H1 (cell line): ENCODE results near the gene KTN1. TPM values are rescaled to one million over a fixed set of nuclear protein-coding genes. Genes with fewer than 3 reads are reported as not detected.
A peak's percentile ranks its signal among the peaks of the same experiment; 100 is the strongest.

Experiments
- CTCF ChIA-PET: fragments of 300-600 bp; sonication (Branson Sonifier 250); formaldehyde crosslinking; loops from one replicate; lab custom pipeline; 2021; ENCODE audit not compliant: partially characterized antibody; lab: Charles Lee
- POLR2A ChIA-PET: fragments of 300-600 bp; sonication (Branson Sonifier 250); formaldehyde crosslinking; loops from one replicate; lab custom pipeline; 2021; ENCODE audit warnings: inconsistent platforms; ENCODE audit not compliant: partially characterized antibody; lab: Charles Lee
- DNase-seq, 2 experiments: peaks; one replicate each; pipeline versions ENCODE4 v3.0.0 to v3.0.0-alpha.2; 2010 to 2022; ENCODE audit warnings: low spot score in 2 of 2, low read depth in 1 of 2, mixed read lengths in 1 of 2
- FAIRE-seq: peaks from 2 replicates; lab custom pipeline; 2011; peaks lifted over from hg19 to GRCh38; lab: Jason Lieb, UNC
- H2AFZ ChIP-seq: 2 replicates; pipeline ENCODE4 v1.8.1; 2012; ENCODE audit warnings: low read length, inconsistent platforms
- H2AK5ac ChIP-seq: 2 replicates; pipeline ENCODE4 v1.6.1; 2013; ENCODE audit warnings: low read depth, low read length
- H2BK120ac ChIP-seq: replicated peaks from 2 replicates; pipeline ENCODE3; 2013; ENCODE audit warnings: low read depth, low read length, inconsistent platforms
- H2BK12ac ChIP-seq: 2 replicates; pipeline ENCODE4 v1.6.1; 2013; ENCODE audit warnings: low read depth, low read length
- H2BK15ac ChIP-seq: 2 replicates; pipeline ENCODE4 v1.6.1; 2013; ENCODE audit warnings: low read length
- H2BK20ac ChIP-seq: 2 replicates; pipeline ENCODE4 v1.6.1; 2013; ENCODE audit warnings: low read length
- H2BK5ac ChIP-seq: 2 replicates; pipeline ENCODE4 v1.6.1; 2013; ENCODE audit warnings: low read depth, low read length
- H3K14ac ChIP-seq: 2 replicates; pipeline ENCODE4 v1.6.1; 2013; ENCODE audit warnings: inconsistent platforms; ENCODE audit not compliant: insufficient read length
- H3K18ac ChIP-seq: 2 replicates; pipeline ENCODE4 v1.6.1; 2013; ENCODE audit warnings: low read length; ENCODE audit errors: extremely low read depth
- H3K23ac ChIP-seq: 2 replicates; pipeline ENCODE4 v1.6.1; 2013; ENCODE audit warnings: inconsistent platforms; ENCODE audit not compliant: insufficient read length
- H3K23me2 ChIP-seq: 2 replicates; pipeline ENCODE4 v1.6.1; 2013; ENCODE audit warnings: low read depth, low read length
- H3K27ac ChIP-seq: 2 replicates; pipeline ENCODE4 v1.6.1; 2011; ENCODE audit warnings: low read depth, low read length, inconsistent platforms
- H3K27me3 ChIP-seq, 4 experiments: replicated peaks in 1 of 4; 1 replicate in 1 of 4; 2 replicates in 3 of 4; pipeline versions ENCODE4 v1.6.1 to v1.8.1; 2011 to 2013; ENCODE audit warnings: low read length in 3 of 4, mild to moderate bottlenecking in 3 of 4, inconsistent platforms in 2 of 4, mixed read lengths in 2 of 4, moderate library complexity in 1 of 4; ENCODE audit not compliant: control insufficient read depth in 3 of 4, insufficient read depth in 3 of 4; ENCODE audit errors: extremely low read depth in 1 of 4
- H3K36me3 ChIP-seq, 4 experiments: 2 replicates each; pipeline versions ENCODE4 v1.6.1 to v1.8.1; 2011 to 2013; ENCODE audit warnings: mild to moderate bottlenecking in 4 of 4, low read length in 3 of 4, moderate library complexity in 2 of 4, control low read depth in 1 of 4, inconsistent platforms in 1 of 4; ENCODE audit not compliant: insufficient read depth in 4 of 4, control insufficient read depth in 2 of 4
- H3K4ac ChIP-seq: replicated peaks from 2 replicates; pipeline ENCODE3; 2013; ENCODE audit warnings: low read length, low read depth, mixed read lengths, inconsistent platforms; ENCODE audit not compliant: insufficient read length
- H3K4me1 ChIP-seq, 4 experiments: replicated peaks in 1 of 4; 1 replicate in 1 of 4; 2 replicates in 3 of 4; pipeline versions ENCODE4 v1.6.1 to v1.8.1; 2011 to 2013; ENCODE audit warnings: low read length in 3 of 4, inconsistent platforms in 2 of 4, mixed read lengths in 1 of 4; ENCODE audit not compliant: insufficient read depth in 4 of 4, control insufficient read depth in 3 of 4
- H3K4me2 ChIP-seq, 2 experiments: 2 replicates each; pipeline versions ENCODE4 v1.6.1 to v1.8.1; 2011 to 2013; ENCODE audit warnings: low read depth in 2 of 2, low read length in 2 of 2, control low read depth in 1 of 2, inconsistent platforms in 1 of 2, mild to moderate bottlenecking in 1 of 2; ENCODE audit not compliant: insufficient read depth in 1 of 2
- H3K4me3 ChIP-seq, 4 experiments: fragments of 200-600, 300-600 bp in 1 of 4; sonication (generic), shearing (Covaris generic), sonication (Bioruptor Twin) in 1 of 4; 2 replicates each; pipeline versions ENCODE4 v1.5.1 to v1.8.1; 2011 to 2016; ENCODE audit warnings: low read length in 4 of 4, low read depth in 3 of 4, control low read depth in 2 of 4, inconsistent platforms in 2 of 4, mild to moderate bottlenecking in 2 of 4, mixed read lengths in 1 of 4, moderate library complexity in 1 of 4; ENCODE audit not compliant: insufficient read depth in 2 of 4; ENCODE audit errors: extremely low read depth in 1 of 4
- H3K56ac ChIP-seq: replicated peaks from 2 replicates; pipeline ENCODE3; 2013; ENCODE audit warnings: low read depth, mild to moderate bottlenecking, mixed read lengths, low read length, inconsistent platforms; ENCODE audit not compliant: insufficient read length
- H3K79me1 ChIP-seq: 2 replicates; pipeline ENCODE4 v1.6.1; 2013; ENCODE audit warnings: low read depth, low read length, control low read depth
- H3K79me2 ChIP-seq, 2 experiments: 2 replicates each; pipeline versions ENCODE4 v1.6.1 to v1.8.1; 2012 to 2013; ENCODE audit warnings: low read length in 2 of 2, mild to moderate bottlenecking in 2 of 2, inconsistent platforms in 1 of 2; ENCODE audit not compliant: insufficient read depth in 2 of 2, control insufficient read depth in 1 of 2
- H3K9ac ChIP-seq, 4 experiments: replicated peaks in 1 of 4; 1 replicate in 1 of 4; 2 replicates in 3 of 4; pipeline versions ENCODE4 v1.6.1 to v1.8.1; 2011 to 2013; ENCODE audit warnings: low read depth in 3 of 4, low read length in 3 of 4, control low read depth in 2 of 4, mild to moderate bottlenecking in 2 of 4, moderate library complexity in 2 of 4, inconsistent platforms in 1 of 4; ENCODE audit errors: extremely low read depth in 1 of 4
- H3K9me3 ChIP-seq, 2 experiments: 2 replicates each; pipeline versions ENCODE4 v1.6.1 to v1.8.1; 2012 to 2013; ENCODE audit warnings: mild to moderate bottlenecking in 2 of 2, moderate library complexity in 2 of 2, control low read depth in 1 of 2, inconsistent platforms in 1 of 2, low read depth in 1 of 2, low read length in 1 of 2, mixed read lengths in 1 of 2; ENCODE audit not compliant: insufficient read depth in 2 of 2
- H4K20me1 ChIP-seq, 2 experiments: replicated peaks in 1 of 2; 2 replicates each; pipeline versions ENCODE3 to v1.8.1; 2011 to 2013; ENCODE audit warnings: inconsistent platforms in 2 of 2, low read length in 2 of 2, mild to moderate bottlenecking in 1 of 2; ENCODE audit not compliant: insufficient read depth in 2 of 2, control insufficient read depth in 1 of 2
- H4K5ac ChIP-seq: 2 replicates; pipeline ENCODE4 v1.6.1; 2013; ENCODE audit warnings: low read length, low read depth, mixed read lengths, inconsistent platforms; ENCODE audit not compliant: insufficient read length
- H4K8ac ChIP-seq: 2 replicates; pipeline ENCODE4 v1.8.0; 2013; ENCODE audit warnings: mild to moderate bottlenecking, moderate library complexity, low read length, inconsistent platforms; ENCODE audit not compliant: insufficient read depth; ENCODE audit errors: extremely low read depth
- H4K91ac ChIP-seq: replicated peaks from 2 replicates; pipeline ENCODE3; 2013; ENCODE audit warnings: low read length, mixed read lengths, inconsistent platforms; ENCODE audit not compliant: insufficient read length
- CHD1 ChIP-seq: IDR thresholded peaks from 2 replicates; pipeline ENCODE4 v1.6.1; 2012; ENCODE audit warnings: low read depth, low read length, improper control_type of control experiment
- EGR1 ChIP-seq: IDR thresholded peaks from 2 replicates; pipeline ENCODE4 v1.6.1; 2011; ENCODE audit warnings: low read depth, low read length, borderline replicate concordance
- EP300 ChIP-seq, 2 experiments: IDR thresholded peaks; 1 replicate in 1 of 2; 2 replicates in 1 of 2; pipeline ENCODE4 v1.6.1; 2011 to 2012; ENCODE audit warnings: low read depth in 2 of 2, low read length in 2 of 2, mild to moderate bottlenecking in 2 of 2, borderline replicate concordance in 1 of 2, inconsistent platforms in 1 of 2, moderate library complexity in 1 of 2
- HDAC6 ChIP-seq: IDR thresholded peaks from one replicate; pipeline ENCODE4 v1.7.1; 2012; ENCODE audit warnings: low read depth, mild to moderate bottlenecking, inconsistent platforms, low read length, moderate library complexity
- NANOG ChIP-seq: IDR thresholded peaks from 2 replicates; pipeline ENCODE4 v1.6.1; 2011; ENCODE audit warnings: low read length, low read depth, mild to moderate bottlenecking, inconsistent platforms; ENCODE audit not compliant: insufficient read depth, poor library complexity, severe bottlenecking
- POLR2A ChIP-seq, 2 experiments: IDR thresholded peaks; 1 replicate in 1 of 2; 2 replicates in 1 of 2; pipeline ENCODE4 v1.6.1; 2011; ENCODE audit warnings: low read depth in 2 of 2, low read length in 2 of 2, mild to moderate bottlenecking in 2 of 2; ENCODE audit errors: control extremely low read depth in 1 of 2
- polyA plus RNA-seq, 7 experiments: library from polyadenylated mRNA; depleted of rRNA in 3 of 7; stranded (reverse) in 5 of 7; unstranded in 2 of 7; fragments of >200 nt in 5 of 7; fragments of 200-250 nt in 2 of 7; gene quantifications; 1 replicate in 5 of 7; 2 replicates in 1 of 7; 4 replicates in 1 of 7; pipeline versions ENCODE4 v1.2.1 to v1.2.3, GENCODE V29; 2011 to 2013; ENCODE audit warnings: missing spikeins in 2 of 7, mixed read lengths in 2 of 7
- total RNA-seq: library from RNA; stranded (reverse); fragmentation: NEBNext Ultra II Directional; extraction: Animal tissue kit (Norgen Biotek cat#: 25700); gene quantifications from 2 replicates; pipeline ENCODE4 v1.2.1, GENCODE V29; 2021

The KTN1 gene
- total and polyA plus RNA-seq, 2 of the 8 experiments (the other 6 are each of a cell fraction or from before 2014, with no cell fraction given), result 15.4 to 151 TPM

GRCh38 chr14:55641954-55642353 lies 61.9 kb downstream of the KTN1 start:
- Histone ChIP-seq H3K4me1 (peaks cover 0 to 7% (median under 1%) of the 10 kb centered on the region in 4 experiments; a peak in 2 of 7 replicates), H2BK120ac (no peak overlapping the region), H3K4ac (no peak overlapping the region), H3K79me2 (no peaks in the 10 kb centered on the region), H4K8ac (no peak overlapping the region), H2BK5ac (no peak overlapping the region), H4K91ac (no peak overlapping the region), H3K56ac (no peak overlapping the region), H2BK12ac (no peak overlapping the region), H3K9me3 (no peaks in the 10 kb centered on the region), H4K20me1 (peaks cover 0 to 3% of the 10 kb centered on the region in 2 experiments), H3K27ac (no peak overlapping the region), H3K14ac (no peak overlapping the region), H3K36me3 (peaks cover 0 to 52% (median 6%) of the 10 kb centered on the region in 4 experiments; a peak in 4 of 8 replicates), H3K9ac (no peak overlapping the region), H2AK5ac (no peak overlapping the region), H3K23ac (no peak overlapping the region), H3K4me2 (peak overlapping the region in 1 of 2 experiments; percentile 26; a peak in 1 of 4 replicates), H3K23me2 (no peaks in the 10 kb centered on the region), H3K4me3 (no peak overlapping the region; a peak in 1 of 8 replicates), H3K18ac (no peak overlapping the region), H4K5ac (no peak overlapping the region), H3K27me3 (no peaks in the 10 kb centered on the region), H2AFZ (no peak overlapping the region), H2BK15ac (no peak overlapping the region), H2BK20ac (no peak overlapping the region), H3K79me1 (no peaks in the 10 kb centered on the region)
- ChIA-PET CTCF (interaction anchor here (0.6 to 2.4 kb wide), 6 partner anchors 90 to 1366 kb away, joined by 3 to 7 read pairs (median 3); no protein-coding TSS in a partner anchor), POLR2A (interaction anchor here (0.8 to 1.0 kb wide), 2 partner anchors 61 to 202 kb away, joined by 3 read pairs; partner anchors contain the start of gene TBPL2)
- no peak for FAIRE-seq
- DNase-seq, result no peak
- TF ChIP-seq EGR1 (no peak), HDAC6 (no peak), EP300 (IDR thresholded peaks at IDR 0.05; ENCODE audit: borderline replicate concordance in 1 of 2, low read depth in 2 of 2, low read length in 2 of 2) (peak in 1 of 2 experiments; percentile 34; a peak in 1 of 3 replicates), CHD1 (no peak), NANOG (peak; percentile 64), POLR2A (IDR thresholded peaks at IDR 0.05; ENCODE audit: control extremely low read depth in 1 of 2, low read depth in 2 of 2, low read length in 2 of 2) (no peak)
